ENCODE results near the gene NTN1.

NTN1 gene

GRCh38 chr17:9220398-9221146, 199.3 kb downstream of the NTN1 start:
- CTCF ChIA-PET = no interaction called here
- no peak for TF ChIP-seq CTCF (IDR thresholded peaks at IDR 0.05; ENCODE audit: insufficient read depth, low read length, missing control alignments)
- no peak overlapping the region for H3K4me3 ChIP-seq (ENCODE audit: low read depth, low read length)
- DNase-seq (ENCODE audit: low read depth, low spot score) = no peak
- POLR2A ChIA-PET = no interaction called here

DNA sequence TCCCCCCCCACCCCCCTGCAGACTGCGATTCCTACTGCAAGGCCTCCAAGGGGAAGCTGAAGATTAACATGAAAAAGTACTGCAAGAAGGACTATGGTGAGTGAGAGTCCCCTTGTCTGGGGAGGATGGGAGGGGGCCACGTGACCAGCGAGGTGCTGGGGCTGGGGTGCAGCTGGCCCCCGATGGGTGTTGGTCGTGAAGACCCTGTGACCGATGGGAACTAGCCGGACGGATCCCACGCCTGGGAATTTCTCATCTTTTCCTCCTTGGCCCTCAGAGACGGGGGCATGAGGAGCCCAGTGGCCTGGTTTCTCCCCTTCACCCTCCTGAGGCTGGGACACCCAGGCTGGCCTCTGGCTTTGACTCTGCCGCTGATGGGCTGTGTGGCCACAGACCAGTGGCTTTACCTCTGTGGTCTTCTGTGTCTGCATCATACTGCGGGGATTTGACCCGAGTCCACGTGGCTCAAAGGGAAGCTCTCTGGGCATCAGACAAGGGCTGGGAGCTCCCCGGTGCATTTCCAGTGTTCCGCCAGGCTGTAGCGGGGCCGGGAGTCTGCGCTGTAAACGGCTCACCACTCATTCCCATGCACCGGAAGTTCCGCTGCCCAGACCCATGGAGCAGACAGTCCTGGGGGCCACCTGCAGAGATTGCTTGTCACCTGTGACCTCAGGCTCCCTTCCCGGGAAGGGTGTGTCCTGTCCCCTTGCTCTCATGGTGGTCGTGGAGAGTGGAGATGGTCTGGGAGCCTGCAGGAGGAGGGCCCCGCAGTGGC, 200.0 kb downstream of the NTN1 start:
- ChIA-PET POLR2A (no interaction called here), CTCF (no interaction called here)
- no peak for DNase-seq (ENCODE audit: low read depth, low spot score)
- no peak overlapping the region for H3K4me3 ChIP-seq (ENCODE audit: low read depth, low read length)
- no peak for TF ChIP-seq CTCF (IDR thresholded peaks at IDR 0.05; ENCODE audit: insufficient read depth, low read length, missing control alignments)

GRCh38 chr17:9221922-9222180, 200.5 kb downstream of the NTN1 start:
- CTCF ChIA-PET = no interaction called here
- H3K4me3 ChIP-seq (ENCODE audit: low read depth, low read length) = no peak overlapping the region
- DNase-seq (ENCODE audit: low read depth, low spot score) = no peak
- POLR2A ChIA-PET = no interaction called here
- no peak for TF ChIP-seq CTCF (IDR thresholded peaks at IDR 0.05; ENCODE audit: insufficient read depth, low read length, missing control alignments)

DNA sequence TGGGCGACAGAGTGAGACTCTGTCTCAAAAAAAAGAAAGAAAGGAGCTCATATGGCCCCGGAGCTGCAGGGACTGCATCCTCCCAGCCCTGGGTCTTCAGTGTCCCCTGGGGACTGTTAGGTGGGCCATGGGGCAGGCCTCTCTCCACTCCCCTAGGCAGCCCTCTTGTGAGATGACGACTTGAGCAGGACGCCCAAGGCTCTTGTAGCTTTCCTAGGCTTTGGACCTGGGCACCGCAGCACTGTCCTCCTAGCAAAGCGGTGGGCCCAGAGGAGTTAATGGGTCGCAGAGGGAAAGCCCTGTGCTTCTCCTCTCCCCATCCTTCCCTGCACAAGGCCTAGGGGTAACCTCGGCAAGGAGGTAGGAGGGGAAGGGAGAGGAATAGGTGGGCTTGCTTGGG, 202.2 kb downstream of the NTN1 start:
- no peak for DNase-seq (ENCODE audit: low read depth, low spot score)
- TF ChIP-seq CTCF (IDR thresholded peaks at IDR 0.05; ENCODE audit: insufficient read depth, low read length, missing control alignments) = no peak
- H3K4me3 ChIP-seq (ENCODE audit: low read depth, low read length) = no peak overlapping the region
- CTCF ChIA-PET = interaction anchor here (0.8 kb wide), 1 partner anchor 299 kb away, joined by 4 read pairs; no protein-coding TSS in a partner anchor
- POLR2A ChIA-PET = no interaction called here

GRCh38 chr17:9224485-9224884, 203.2 kb downstream of the NTN1 start:
- H3K4me3 ChIP-seq (ENCODE audit: low read depth, low read length) = no peak overlapping the region
- POLR2A ChIA-PET = no interaction called here
- CTCF ChIA-PET = no interaction called here
- no peak for DNase-seq (ENCODE audit: low read depth, low spot score)
- no peak for TF ChIP-seq CTCF (IDR thresholded peaks at IDR 0.05; ENCODE audit: insufficient read depth, low read length, missing control alignments)

- ChIA-PET POLR2A (no interaction called here), CTCF (interaction anchor here (0.6 kb wide), 1 partner anchor 207 kb away, joined by 4 read pairs; no protein-coding TSS in a partner anchor)
- H3K4me3 ChIP-seq (ENCODE audit: low read depth, low read length) = no peak overlapping the region
These were observed 204.2 kb downstream of the NTN1 start for GRCh38 chr17:9225305-9226101.

More at GRCh38 chr17:9225305-9226101, 204.2 kb downstream of the NTN1 start:
- no peak for TF ChIP-seq CTCF (IDR thresholded peaks at IDR 0.05; ENCODE audit: insufficient read depth, low read length, missing control alignments)
- DNase-seq (ENCODE audit: low read depth, low spot score) = no peak
